Endothelial cell of coronary artery (primary cell): ENCODE results near the gene CENPX. TPM values are rescaled to one million over a fixed set of nuclear protein-coding genes. Genes with fewer than 3 reads are reported as not detected.

Experiments
- total RNA-seq: library from RNA; depleted of rRNA; stranded (reverse); fragments of >200 nt; gene quantifications from 2 replicates; pipeline ENCODE4 v1.2.3, GENCODE V29; 2014

Gene CENPX
- total RNA-seq = 22.3 and 48.6 TPM in 2 replicates

GRCh38 chr17:82022310-82022980 lies at the start of gene CENPX:
Gene CENPX, minus strand, starts transcription at chr17:82022878. Its CDS starts 17 bp downstream, at chr17:82022861.

DNA sequence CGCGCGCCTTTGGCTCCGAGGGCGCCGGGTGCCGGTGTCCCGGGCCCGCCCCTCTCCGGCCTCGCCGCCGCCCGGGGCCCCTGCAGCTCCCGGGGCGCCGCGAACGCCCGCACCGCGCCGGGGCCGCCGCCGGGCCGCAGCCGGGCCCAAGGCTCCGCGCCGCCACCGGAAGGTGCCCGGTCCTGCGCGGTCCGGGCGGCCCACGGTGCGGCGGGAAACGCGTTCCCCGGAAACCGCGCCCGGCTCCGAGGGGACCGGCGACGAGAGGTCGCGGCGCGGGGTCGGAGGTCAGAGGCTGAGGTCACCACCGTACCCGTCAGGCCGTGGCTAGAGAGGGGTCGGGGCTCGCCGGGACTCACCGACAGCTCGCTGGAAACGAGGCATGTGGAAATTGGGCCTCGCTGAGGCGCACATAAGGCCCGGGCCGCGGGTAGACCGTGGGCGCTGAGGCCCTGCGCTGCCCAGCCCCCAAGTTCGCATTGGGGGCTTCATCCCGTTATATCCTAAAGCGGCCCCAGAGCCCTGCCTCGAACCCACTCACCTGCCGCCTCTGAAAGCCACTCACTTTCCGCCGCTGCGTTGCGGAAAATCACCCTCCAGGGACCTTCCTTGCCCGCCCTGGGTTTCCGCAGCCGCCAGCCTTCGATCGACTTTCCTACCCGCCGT lies 43.1 kb upstream of the CENPX start, which contains the start of gene DUS1L:
Gene DUS1L, minus strand, starts transcription at position 167 of the 666 bp plus-strand sequence. CDS start 745 bp downstream, outside the sequence.

DNA sequence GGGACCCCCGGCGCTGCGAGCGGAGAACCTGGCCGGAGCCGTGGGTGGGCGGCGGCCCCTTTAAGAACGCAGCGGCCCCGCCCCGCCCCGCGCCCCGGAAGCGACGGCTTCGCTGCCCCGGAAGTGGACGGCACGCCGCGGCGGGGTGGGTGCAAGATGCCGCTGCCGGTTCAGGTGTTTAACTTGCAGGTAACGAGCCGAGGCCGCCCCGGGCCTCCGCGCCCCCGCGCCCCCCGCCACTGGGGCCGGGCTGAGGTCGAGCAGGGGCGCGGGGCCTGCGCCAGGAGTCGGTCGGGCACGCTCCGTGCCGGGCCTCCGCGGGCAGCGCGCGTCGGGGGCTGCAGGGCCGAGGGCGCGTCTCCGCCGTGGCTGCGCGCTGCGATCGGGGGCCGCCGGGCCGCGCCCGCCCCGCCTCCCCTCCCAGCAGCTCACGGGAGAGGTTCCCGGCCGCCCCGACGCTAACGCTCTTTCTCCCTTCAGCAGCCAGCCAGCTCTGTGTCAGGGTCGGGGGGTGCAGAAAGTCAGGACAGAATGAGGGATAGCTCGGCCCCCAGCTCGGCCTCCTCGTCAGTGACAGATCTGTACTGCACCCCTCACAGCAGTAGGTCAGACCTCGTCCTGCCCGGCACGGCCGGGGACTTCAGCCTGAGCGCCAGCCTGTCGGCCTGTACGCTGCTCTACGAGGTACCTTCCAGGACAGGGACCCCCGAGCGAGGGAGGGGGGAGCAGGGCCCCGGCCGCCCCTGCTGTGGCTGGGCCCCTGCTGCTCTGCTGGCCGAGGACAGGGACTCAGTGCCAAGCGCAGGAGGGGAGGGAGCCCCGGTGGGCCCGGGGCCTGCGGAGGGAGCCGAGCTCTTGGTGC lies 29.3 kb upstream of the CENPX start, which contains the start of the genes GPS1 and RFNG:
Gene GPS1, plus strand, starts transcription at position 123 of the 862 bp plus-strand sequence. Its CDS starts 34 bp downstream, at position 157.
Gene RFNG, minus strand, starts transcription at position 36 of the 862 bp plus-strand sequence. CDS start 45 bp downstream, outside the sequence.

DNA sequence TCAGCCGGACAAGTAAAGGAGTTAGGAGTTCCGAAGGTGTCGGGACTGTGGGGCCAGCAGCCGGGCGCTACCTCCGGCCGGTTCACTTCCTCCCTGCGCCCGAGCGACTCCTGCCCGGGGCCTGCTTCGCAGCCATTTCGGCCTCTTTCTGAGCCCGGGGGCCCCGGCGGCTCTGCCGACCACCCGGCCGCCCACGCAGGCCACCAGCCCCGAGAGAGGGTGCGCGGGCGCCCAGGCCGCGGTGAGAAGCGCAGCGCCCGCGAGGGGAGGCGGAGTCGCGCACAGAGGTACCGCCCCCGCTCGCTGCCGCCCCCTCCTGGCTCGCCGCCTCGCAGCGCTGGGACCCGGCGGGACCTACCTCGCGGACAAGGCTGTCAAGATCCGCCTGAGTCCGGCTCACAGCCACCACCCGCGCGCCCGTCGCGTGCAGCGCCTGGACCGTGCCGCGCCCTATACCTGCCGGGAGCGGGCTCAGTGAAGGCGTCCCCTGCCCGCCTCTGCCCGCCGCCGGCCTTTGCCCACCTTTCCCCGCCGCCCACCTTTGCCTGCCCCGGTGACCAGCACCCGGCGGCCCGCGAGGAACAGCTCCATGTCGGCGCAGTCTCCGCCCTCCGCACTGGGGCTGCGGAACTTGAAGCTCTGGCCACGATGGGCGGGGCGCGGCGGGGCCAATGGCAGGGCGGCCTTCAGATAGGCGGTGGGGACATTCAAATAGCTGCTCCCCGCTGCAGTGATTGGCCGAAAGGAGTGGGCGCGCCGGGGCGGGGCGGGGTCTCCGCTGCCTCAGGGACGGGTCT lies 14.6 kb upstream of the CENPX start, which contains the start of gene DCXR:
Gene DCXR, minus strand, starts transcription at position 606 of the 797 bp plus-strand sequence. Its CDS starts 15 bp downstream, at position 591.

GRCh38 chr17:82031303-82031884 lies 8.7 kb upstream of the CENPX start, which contains the start of gene RAC3:
Gene RAC3, plus strand, starts transcription at chr17:82031678. Its CDS starts 84 bp downstream, at chr17:82031762.

GRCh38 chr17:82022981-82023446 lies 336 bp upstream of the CENPX start, which contains the start of gene LRRC45:
Gene LRRC45, plus strand, starts transcription at chr17:82023305. Its CDS starts 339 bp downstream, at chr17:82023644.

GRCh38 chr17:81977211-81977808 lies 45.4 kb downstream of the CENPX start, which contains the start of gene ASPSCR1:
Gene ASPSCR1, plus strand, starts transcription at chr17:81977629. Its CDS starts 18 bp downstream, at chr17:81977647.

Other genes starting within 250 kb of the CENPX start
- gene GCGR, start 218.7 kb downstream of the CENPX start, total RNA-seq = not detected in 2 replicates
- 114 and 175 TPM in 2 replicates for gene MCRIP1, start 189.6 kb downstream of the CENPX start, total RNA-seq
- not detected in 2 replicates for gene PPP1R27, start 187.8 kb downstream of the CENPX start, total RNA-seq
- gene P4HB, start 162.3 kb downstream of the CENPX start, total RNA-seq = 710 and 947 TPM in 2 replicates
- 103 and 167 TPM in 2 replicates for gene ARHGDIA, start 151.5 kb downstream of the CENPX start, total RNA-seq
- 171 and 230 TPM in 2 replicates for gene ALYREF, start 131.3 kb downstream of the CENPX start, total RNA-seq
- gene ANAPC11, start 131.2 kb downstream of the CENPX start, total RNA-seq = 187 and 197 TPM in 2 replicates
- gene NPB, start 120.6 kb downstream of the CENPX start, total RNA-seq = 0.27 and 0.28 TPM in 2 replicates
- gene PCYT2, start 111.5 kb downstream of the CENPX start, total RNA-seq = 19.9 and 25.6 TPM in 2 replicates
- 15.0 and 18.5 TPM in 2 replicates for gene SIRT7, start 104.7 kb downstream of the CENPX start, total RNA-seq
- gene MAFG, start 95.1 kb downstream of the CENPX start, total RNA-seq = 14.0 and 18.6 TPM in 2 replicates
- 89.6 and 118 TPM in 2 replicates for gene PYCR1, start 85.6 kb downstream of the CENPX start, total RNA-seq
- not detected in 2 replicates for gene MYADML2, start 75.6 kb downstream of the CENPX start, total RNA-seq
- gene NOTUM, start 61.7 kb downstream of the CENPX start, total RNA-seq = under 0.01 TPM in 1 of 2 replicates, not detected in the other
- 21.8 and 22.2 TPM in 2 replicates for gene ASPSCR1, start 45.2 kb downstream of the CENPX start, total RNA-seq
- 15.3 and 21.4 TPM in 2 replicates for gene LRRC45, start 427 bp upstream of the CENPX start, total RNA-seq
- 21.1 and 32.0 TPM in 2 replicates for gene RAC3, start 8.8 kb upstream of the CENPX start, total RNA-seq
- gene DCXR, start 14.8 kb upstream of the CENPX start, total RNA-seq = 29.9 and 42.8 TPM in 2 replicates
- gene RFNG, start 28.9 kb upstream of the CENPX start, total RNA-seq = 18.1 and 28.5 TPM in 2 replicates
- 105 and 107 TPM in 2 replicates for gene GPS1, start 29.0 kb upstream of the CENPX start, total RNA-seq
- 58.5 and 69.6 TPM in 2 replicates for gene DUS1L, start 42.9 kb upstream of the CENPX start, total RNA-seq
- 49.5 and 52.8 TPM in 2 replicates for gene FASN, start 75.4 kb upstream of the CENPX start, total RNA-seq
- gene CCDC57, start 190.0 kb upstream of the CENPX start, total RNA-seq = 8.0 and 16.7 TPM in 2 replicates
- gene SLC16A3, start 206.2 kb upstream of the CENPX start, total RNA-seq = 97.3 and 281 TPM in 2 replicates